LNCAP (cell line): ENCODE results near the gene GCC1.

ENCODE experiments used
- TF ChIP-seq, protein P1 (sequence below): fragments of 450-650 bp; IDR thresholded peaks from 2 replicates; pipeline ENCODE4 v1.5.1; 2017; ENCODE audit warnings: mild to moderate bottlenecking

GCC1 gene

DNA sequence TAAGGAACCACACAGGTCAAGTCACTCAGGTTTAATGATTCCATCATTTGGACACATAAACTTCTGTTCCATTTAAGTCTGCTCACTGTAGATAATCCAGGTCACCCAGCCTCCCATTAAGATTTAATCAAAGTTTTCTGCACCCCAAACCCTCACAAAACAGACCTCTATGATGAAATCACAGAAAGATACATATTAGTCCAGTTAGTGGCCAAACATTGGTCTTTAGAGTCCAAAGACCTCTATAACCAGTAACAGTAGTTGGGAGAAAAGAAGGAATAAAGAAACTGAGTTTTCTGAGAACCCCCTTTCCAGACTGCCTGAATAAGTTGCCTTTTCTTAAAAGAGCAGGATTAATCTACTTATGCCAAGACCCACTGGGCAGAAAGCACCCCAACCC lies 4.8 kb downstream of the GCC1 start:
- TF ChIP-seq, protein P1, sequence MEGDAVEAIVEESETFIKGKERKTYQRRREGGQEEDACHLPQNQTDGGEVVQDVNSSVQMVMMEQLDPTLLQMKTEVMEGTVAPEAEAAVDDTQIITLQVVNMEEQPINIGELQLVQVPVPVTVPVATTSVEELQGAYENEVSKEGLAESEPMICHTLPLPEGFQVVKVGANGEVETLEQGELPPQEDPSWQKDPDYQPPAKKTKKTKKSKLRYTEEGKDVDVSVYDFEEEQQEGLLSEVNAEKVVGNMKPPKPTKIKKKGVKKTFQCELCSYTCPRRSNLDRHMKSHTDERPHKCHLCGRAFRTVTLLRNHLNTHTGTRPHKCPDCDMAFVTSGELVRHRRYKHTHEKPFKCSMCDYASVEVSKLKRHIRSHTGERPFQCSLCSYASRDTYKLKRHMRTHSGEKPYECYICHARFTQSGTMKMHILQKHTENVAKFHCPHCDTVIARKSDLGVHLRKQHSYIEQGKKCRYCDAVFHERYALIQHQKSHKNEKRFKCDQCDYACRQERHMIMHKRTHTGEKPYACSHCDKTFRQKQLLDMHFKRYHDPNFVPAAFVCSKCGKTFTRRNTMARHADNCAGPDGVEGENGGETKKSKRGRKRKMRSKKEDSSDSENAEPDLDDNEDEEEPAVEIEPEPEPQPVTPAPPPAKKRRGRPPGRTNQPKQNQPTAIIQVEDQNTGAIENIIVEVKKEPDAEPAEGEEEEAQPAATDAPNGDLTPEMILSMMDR = no peak

DNA sequence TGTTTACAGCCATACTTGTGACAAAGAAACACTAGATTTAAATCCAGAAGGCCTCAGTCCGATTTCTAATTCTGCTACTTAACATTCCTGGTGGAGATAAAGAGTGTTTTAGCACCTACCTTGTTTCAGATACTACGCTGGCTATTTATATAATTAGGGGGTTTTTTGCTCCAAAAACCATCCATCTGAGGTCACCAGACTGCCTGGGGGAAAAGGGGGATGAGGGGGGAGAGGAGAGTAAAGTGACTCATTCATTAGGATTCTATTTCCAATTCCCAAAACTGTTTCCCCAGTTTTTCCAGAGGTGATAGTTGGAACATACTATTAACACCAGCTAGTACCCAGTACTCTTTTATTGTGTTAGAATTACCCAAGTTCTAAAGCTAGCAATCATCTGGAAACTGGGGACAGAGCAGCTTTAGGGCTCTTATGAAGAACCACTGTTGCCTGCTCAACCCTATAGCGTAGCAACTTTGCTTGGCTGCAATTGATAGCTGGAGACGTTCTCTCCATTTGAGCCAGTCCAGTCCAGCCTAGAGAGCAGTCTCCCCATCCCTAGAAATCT lies 6.6 kb downstream of the GCC1 start:
- TF ChIP-seq, protein P1 = no peak

DNA sequence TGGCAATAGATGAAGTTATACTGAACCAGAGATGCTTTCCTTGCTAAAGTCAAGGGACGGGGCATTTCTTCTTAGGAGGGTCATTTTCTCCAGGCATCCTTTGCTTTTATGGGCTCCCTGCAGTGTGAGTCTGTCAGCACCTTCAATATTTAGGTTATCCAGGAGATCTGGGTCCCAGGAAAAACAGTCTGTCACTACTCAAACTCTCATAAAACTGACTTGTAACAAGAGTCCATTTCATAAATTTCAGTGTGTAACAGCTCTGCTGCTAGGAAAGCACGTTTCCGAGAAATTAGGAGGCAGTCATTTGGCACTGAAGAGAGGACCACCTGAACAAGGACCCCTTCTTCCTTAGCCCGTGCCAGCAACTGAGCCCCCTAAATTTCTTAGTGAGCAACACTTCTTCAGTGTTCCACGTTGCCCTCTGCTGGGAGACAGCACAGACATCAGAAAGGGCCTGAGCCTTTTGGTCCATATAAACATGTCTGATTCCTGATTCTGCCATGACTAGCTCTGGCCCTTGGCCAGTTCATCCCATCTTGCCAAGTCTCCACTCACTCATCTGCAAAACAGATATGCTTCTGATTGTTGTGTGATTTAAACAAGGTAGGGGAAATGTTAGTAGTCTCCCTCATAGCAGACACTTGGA lies 7.2 kb downstream of the GCC1 start:
- TF ChIP-seq, protein P1 = peak; percentile 29; the same call in 1 of the 2 replicates

DNA sequence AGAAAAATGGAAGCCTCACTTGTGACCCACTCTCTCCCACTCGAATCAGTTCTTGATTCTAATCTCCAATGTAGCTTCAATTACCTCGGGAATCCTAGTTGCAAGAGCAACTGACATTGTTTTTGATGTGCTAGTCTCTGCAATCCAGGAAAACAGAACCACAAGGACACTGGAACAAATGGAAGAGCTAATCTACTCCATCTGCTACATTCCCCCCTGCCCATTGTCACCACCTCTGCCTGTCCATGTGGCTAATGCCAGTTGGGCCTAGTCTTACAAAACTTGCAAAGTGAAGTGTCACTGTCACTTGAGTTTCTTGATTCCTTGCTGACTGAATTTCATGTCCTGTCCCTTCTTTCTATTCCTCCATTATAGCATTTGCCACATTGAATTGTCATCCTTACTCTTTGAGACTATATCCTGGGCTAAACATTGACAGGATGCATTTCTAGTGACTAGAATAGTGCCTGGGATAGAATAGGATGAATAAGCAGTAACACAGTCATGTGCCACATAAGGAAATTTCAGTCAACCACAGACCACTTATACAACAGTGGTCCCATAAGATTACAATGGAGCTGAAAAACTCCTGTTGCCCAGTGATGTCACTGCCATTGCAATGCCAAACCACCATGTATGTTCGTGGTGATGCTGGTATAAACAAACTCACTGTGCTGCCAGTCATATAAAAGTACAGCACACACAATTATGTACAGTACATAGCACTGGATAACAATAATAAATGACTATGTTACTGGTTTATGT lies 13.5 kb downstream of the GCC1 start:
- TF ChIP-seq, protein P1 = no peak

DNA sequence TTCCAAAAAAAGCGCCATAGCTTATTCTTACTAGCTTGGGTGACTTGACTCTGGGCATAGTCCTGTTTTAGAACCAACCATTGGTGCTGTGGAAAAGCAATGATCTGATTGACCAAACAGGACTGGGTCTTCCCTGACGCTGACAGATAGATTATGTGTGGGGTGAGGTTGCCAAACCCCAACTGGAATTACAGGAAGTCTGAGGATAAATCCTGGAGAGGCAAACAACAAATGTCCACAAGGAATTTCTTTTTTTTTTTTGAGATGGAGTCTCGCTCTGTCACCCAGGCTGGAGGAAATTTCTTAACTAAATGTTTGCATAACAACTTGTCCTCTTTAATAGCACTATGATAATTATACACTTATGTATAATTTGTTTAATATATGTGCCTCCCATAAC lies 19.2 kb downstream of the GCC1 start:
- TF ChIP-seq, protein P1 = no peak

DNA sequence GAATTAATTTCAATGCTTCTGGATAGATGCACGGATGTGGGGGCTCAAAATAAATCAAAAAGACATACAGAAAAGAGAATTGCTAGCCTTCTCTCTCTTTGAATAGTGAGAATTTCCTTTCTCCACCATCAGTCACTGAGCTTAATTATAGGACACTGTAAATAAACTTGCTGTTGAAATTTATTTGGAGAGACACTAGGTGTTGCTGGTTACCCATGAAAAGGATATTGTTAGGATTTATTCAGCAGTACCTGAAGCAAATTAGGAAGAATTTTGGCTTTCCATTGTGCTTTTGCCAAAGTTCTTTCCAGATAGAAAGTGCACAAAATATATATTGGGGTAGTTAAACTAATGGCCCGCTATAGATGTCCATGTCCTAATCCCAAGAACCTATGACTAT lies 27.6 kb downstream of the GCC1 start:
- TF ChIP-seq, protein P1 = no peak; the same call in 1 of the 2 replicates

DNA sequence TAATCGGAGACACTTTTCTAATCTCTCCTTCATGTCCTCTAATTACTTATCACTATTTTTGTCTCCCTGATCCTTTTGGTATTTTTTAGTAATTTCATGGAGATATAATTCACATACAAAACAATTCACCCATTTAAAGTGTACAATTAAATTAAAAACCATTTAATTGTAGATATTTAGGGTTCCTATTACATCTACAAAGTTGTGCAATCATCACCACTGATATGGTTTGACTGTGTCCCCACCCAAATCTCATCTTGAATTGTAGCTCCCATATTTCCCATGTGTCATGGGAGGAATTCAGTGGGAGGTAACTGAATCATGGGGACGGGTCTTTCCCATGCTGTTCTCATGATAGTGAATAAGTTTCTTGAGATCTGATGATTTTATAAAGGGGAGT lies 29.0 kb downstream of the GCC1 start:
- TF ChIP-seq, protein P1 = no peak
